Astrocyte of the spinal cord (primary cell): ENCODE measurements around the gene PNMA8A.

Experiments
- DNase-seq: peaks from one replicate; pipeline ENCODE4 v3.0.0; 2011; ENCODE audit warnings: low read depth, low spot score
- H3K4me3 ChIP-seq: 2 replicates; pipeline ENCODE4 v1.5.1; 2011; ENCODE audit warnings: low read depth, mild to moderate bottlenecking, low read length, moderate library complexity
- in situ Hi-C: cut with HindIII; loops from 2 replicates; pipeline ENCODE4 v1.10.0; 2017; ENCODE audit warnings: low sequenced_read_pairs
- TF ChIP-seq, protein P1 (sequence below): IDR thresholded peaks from 2 replicates; pipeline ENCODE4 v1.5.1; 2012; ENCODE audit warnings: low read depth, mild to moderate bottlenecking, low read length, inconsistent platforms

PNMA8A gene

DNA sequence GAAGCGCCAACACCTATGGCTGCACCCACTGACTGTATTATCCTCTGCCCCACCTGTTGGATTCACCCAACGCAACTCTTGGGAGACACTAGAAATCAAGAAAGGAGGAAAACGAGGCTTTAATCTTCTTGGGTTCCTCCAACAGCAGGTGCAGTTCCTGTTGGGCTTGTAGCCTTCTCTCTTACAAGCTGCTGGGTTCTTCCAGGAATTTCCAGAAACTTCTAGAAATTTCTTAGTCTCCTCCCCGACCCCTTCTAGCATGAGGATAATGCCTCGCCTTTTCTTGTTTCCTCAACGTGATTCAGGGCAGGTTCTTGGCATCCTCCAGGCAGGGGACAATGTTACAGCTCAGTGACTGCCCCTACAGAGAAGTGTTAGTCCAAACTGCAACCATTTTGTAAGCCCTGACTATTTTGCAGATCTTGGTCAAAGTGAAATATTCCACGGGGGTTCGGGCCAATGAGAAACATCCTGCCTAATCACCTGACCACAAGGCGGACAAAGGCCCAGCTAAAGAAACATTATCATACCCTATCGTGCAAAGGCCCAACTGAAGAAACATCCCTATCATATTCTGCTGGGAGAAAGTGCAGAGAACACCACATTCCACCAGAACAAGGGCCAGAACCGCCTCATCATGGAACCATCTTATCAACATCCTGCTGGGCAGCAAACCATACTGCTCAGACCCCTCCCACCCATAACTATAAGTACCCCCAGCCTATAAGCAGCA lies 614 bp upstream of the PNMA8A start:
- H3K4me3 ChIP-seq = peak overlapping the region; percentile 27
- TF ChIP-seq, protein P1, sequence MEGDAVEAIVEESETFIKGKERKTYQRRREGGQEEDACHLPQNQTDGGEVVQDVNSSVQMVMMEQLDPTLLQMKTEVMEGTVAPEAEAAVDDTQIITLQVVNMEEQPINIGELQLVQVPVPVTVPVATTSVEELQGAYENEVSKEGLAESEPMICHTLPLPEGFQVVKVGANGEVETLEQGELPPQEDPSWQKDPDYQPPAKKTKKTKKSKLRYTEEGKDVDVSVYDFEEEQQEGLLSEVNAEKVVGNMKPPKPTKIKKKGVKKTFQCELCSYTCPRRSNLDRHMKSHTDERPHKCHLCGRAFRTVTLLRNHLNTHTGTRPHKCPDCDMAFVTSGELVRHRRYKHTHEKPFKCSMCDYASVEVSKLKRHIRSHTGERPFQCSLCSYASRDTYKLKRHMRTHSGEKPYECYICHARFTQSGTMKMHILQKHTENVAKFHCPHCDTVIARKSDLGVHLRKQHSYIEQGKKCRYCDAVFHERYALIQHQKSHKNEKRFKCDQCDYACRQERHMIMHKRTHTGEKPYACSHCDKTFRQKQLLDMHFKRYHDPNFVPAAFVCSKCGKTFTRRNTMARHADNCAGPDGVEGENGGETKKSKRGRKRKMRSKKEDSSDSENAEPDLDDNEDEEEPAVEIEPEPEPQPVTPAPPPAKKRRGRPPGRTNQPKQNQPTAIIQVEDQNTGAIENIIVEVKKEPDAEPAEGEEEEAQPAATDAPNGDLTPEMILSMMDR = no peak
- in situ Hi-C loops = no loop called here
- no peak for DNase-seq

GRCh38 chr19:46470376-46470775 lies 987 bp downstream of the PNMA8A start:
- no peak overlapping the region for H3K4me3 ChIP-seq
- in situ Hi-C loops = no loop called here
- TF ChIP-seq, protein P1 = no peak
- DNase-seq = no peak

GRCh38 chr19:46469541-46470185 lies 1.7 kb downstream of the PNMA8A start:
- in situ Hi-C loops = no loop called here
- TF ChIP-seq, protein P1 = no peak
- no peak overlapping the region for H3K4me3 ChIP-seq
- DNase-seq = no peak

GRCh38 chr19:46466536-46467196 lies 4.7 kb downstream of the PNMA8A start:
- no peak overlapping the region for H3K4me3 ChIP-seq
- peak; percentile 91 for DNase-seq
- in situ Hi-C loops = no loop called here
- TF ChIP-seq, protein P1 = no peak

GRCh38 chr19:46463516-46463915 lies 7.8 kb downstream of the PNMA8A start:
- in situ Hi-C loops = no loop called here
- H3K4me3 ChIP-seq = no peak overlapping the region
- TF ChIP-seq, protein P1 = no peak
- DNase-seq = no peak

GRCh38 chr19:46461537-46461936 lies 9.8 kb downstream of the PNMA8A start:
- DNase-seq = peak; percentile 15
- in situ Hi-C loops = no loop called here
- TF ChIP-seq, protein P1 = no peak
- H3K4me3 ChIP-seq = no peak overlapping the region
